Gastrocnemius medialis (tissue), 4 donors: ENCODE data around the gene PHLDA2.

ENCODE experiments used
- CTCF ChIP-seq, 5 experiments: fragments of 450-650 bp in 3 of 5; fragments of 200-600 bp in 2 of 5; sonication (generic) in 2 of 5; IDR thresholded peaks in 4 of 5; conservative IDR thresholded peaks in 1 of 5; 1 replicate in 4 of 5; 2 replicates in 1 of 5; pipeline ENCODE4 v1.5.1; 2016 to 2019; ENCODE audit warnings: antibody characterized with exemption in 5 of 5, mild to moderate bottlenecking in 3 of 5, moderate library complexity in 3 of 5
- POLR2A ChIP-seq, 2 donors: fragments of 450-650 bp; IDR thresholded peaks; one replicate each; pipeline ENCODE4 v1.6.1; 2017; ENCODE audit warnings: antibody characterized with exemption in 2 of 2, mild to moderate bottlenecking in 2 of 2, moderate library complexity in 2 of 2

- TF ChIP-seq CTCF (IDR thresholded peaks at IDR 0.05 in 4 of 5, conservative IDR thresholded peaks at IDR 0.05 in 1 of 5): no peak
- TF ChIP-seq POLR2A (IDR thresholded peaks at IDR 0.05): no peak
These were observed 17.3 kb downstream of the PHLDA2 start for GRCh38 chr11:2911785-2912391.
